GM12891 (cell line): ENCODE results near the gene DERL2.

ENCODE experiments used
- DNase-seq: peaks from one replicate; pipeline ENCODE4 v3.0.0; 2011; ENCODE audit warnings: low spot score; ENCODE audit not compliant: insufficient read length
- FAIRE-seq: peaks from 2 replicates; lab custom pipeline; 2011; peaks lifted over from hg19 to GRCh38; lab: Jason Lieb, UNC
- PAX5 ChIP-seq: IDR thresholded peaks from 2 replicates; pipeline ENCODE4 v1.6.1; 2011; ENCODE audit warnings: low read length, moderate library complexity, mild to moderate bottlenecking; ENCODE audit not compliant: insufficient read depth, severe bottlenecking
- POLR2A ChIP-seq: IDR thresholded peaks from 2 replicates; pipeline ENCODE4 v1.6.1; 2011; ENCODE audit warnings: low read depth, low read length, control low read depth
- POLR2AphosphoS5 ChIP-seq: IDR thresholded peaks from 2 replicates; pipeline ENCODE4 v1.6.1; 2011; ENCODE audit warnings: low read depth, low read length, control low read depth
- POU2F2 ChIP-seq: IDR thresholded peaks from 2 replicates; pipeline ENCODE4 v1.6.1; 2011; ENCODE audit warnings: low read depth, mild to moderate bottlenecking, control low read depth, low read length, moderate library complexity
- SPI1 ChIP-seq: IDR thresholded peaks from 2 replicates; pipeline ENCODE4 v1.6.1; 2011; ENCODE audit warnings: low read depth, low read length, control low read depth
- TAF1 ChIP-seq: IDR thresholded peaks from 2 replicates; pipeline ENCODE4 v1.6.1; 2011; ENCODE audit warnings: low read depth, low read length, control low read depth

Gene DERL2

DNA sequence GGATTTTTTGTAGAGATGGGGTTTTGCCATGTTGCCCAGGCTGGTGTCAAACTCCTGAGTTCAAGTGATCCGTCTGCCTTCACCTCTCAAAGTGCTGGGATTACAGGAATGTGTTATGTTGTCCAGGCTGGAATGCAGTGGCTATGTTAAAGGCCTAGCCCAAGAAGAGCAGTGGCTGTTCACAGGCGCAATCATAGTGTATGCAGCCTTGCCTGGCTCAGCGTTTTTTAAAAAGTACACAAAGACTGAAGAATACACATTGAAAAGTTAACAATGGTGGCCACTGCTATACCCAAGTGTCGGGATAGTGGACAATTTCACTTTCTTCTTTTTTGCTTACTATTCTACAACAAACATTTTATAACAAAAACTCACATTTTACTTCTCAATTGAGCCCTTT is 7.0 kb downstream of the DERL2 start:
- DNase-seq (no peak), FAIRE-seq (no peak)
- TF ChIP-seq POLR2AphosphoS5 (no peak), TAF1 (no peak), POLR2A (no peak), POU2F2 (no peak), SPI1 (no peak)

DNA sequence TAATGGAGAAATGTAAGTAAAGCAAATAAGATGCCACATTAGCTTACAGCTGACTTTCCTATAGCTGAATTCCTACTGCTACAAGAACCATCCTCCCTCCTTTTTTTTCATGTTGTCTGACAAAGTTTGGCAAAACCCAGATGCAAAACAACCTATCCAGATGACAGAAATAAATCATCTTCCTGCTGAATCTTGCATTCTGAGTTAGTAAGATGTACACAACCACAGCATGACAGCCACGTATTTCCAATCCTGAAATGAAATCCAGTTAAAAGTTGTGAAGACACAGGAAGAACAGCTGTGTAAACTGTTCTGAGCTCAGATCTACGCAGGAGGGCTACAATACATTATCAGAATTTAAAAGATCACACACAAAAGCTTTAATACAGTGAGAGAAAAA is 12.1 kb downstream of the DERL2 start:
- DNase-seq: no peak
- no peak for FAIRE-seq
- TF ChIP-seq PAX5: no peak
- TF ChIP-seq TAF1: no peak
- no peak for TF ChIP-seq POU2F2
- no peak for TF ChIP-seq POLR2AphosphoS5
- no peak for TF ChIP-seq POLR2A
- TF ChIP-seq SPI1: no peak

DNA sequence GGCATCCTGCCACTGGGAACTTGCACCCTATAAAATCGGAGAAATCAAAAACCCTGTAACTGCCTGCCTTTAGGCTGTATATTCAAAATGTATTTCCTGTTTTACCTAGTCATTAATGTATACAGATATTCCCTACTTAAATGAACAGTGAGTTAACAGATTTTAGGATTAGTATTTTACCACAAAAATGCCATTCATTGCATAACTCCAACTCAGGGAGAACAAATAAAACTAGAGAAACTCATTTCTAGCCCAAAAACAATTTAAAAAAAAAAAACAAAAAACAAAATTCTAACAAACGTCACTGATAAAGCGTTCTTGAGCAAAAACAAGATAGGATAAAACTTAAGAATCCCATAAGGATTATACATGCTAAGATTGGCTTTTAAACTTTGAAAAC is 13.5 kb downstream of the DERL2 start:
- FAIRE-seq (no peak), DNase-seq (no peak)

DNA sequence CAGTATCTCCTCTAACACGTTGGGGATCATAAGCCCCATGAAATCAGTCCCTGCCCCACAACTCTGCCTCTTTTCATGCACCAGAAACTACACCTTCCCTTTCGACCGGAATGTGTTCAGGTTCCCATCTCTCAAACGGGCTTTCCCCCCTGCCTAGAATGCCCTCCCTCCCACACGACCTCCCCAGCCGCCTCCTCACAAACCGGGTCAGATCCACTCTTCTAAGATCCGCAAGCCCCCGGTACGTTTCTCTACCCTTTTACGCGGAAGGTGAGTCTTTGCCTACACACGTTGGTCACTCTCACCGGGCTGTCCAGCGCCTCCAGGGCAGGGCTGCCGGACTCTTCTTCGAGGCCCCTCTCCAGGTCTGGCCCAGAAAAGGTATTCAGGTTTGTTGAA is 17.9 kb downstream of the DERL2 start:
- DNase-seq (no peak), FAIRE-seq (no peak)
- TF ChIP-seq SPI1 (no peak), POLR2A (no peak), POU2F2 (no peak), TAF1 (no peak), PAX5 (no peak), POLR2AphosphoS5 (no peak)

More for the DNA sequence above, 13.5 kb downstream of the DERL2 start:
- TF ChIP-seq TAF1 (no peak), PAX5 (no peak), POLR2AphosphoS5 (no peak), POU2F2 (no peak), POLR2A (no peak), SPI1 (no peak)

DNA sequence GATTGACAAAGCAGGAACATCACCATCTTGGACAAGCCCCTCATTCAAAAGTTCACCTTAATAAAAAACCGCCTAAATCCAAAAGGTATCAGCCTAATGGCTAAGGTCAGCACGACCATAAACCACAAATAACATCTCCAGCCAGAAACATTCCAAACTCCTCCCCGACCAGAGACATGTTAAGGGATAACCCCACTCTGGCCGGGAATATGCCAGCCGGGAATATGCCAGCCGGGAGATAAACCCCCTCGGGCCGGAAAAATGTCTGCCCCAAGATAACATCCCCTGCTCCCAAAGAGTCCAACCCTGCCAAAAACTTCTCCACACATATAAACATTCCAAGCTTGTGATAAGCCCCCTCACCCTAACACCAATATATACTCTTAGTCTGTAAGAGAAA is 18.6 kb downstream of the DERL2 start:
- DNase-seq (no peak), FAIRE-seq (no peak)
- no peak for TF ChIP-seq POU2F2
- no peak for TF ChIP-seq POLR2A
- no peak for TF ChIP-seq TAF1
- no peak for TF ChIP-seq POLR2AphosphoS5
- no peak for TF ChIP-seq PAX5
- TF ChIP-seq SPI1: no peak

DNA sequence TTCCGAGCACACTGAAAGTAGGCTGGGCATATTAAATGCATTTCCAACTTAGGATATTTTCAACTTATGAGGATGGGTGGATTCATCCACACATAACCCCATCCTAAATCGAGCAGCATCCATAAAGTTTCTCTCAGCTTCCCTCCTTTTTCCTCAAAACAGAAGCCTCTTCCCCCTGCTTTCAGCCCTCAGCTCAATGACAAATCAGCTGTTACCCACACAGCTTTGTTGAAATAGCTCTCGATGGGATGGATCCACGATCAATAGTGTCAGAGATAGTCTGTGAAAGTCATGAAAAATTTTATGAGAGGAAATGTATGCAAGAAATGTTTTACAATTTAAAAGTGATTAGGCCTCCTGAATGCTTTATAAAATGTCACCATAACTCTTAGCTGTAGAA is 19.7 kb downstream of the DERL2 start:
- no peak for DNase-seq
- FAIRE-seq: no peak
- TF ChIP-seq POLR2A (no peak), PAX5 (no peak), POLR2AphosphoS5 (no peak), TAF1 (no peak), POU2F2 (no peak), SPI1 (no peak)

DNA sequence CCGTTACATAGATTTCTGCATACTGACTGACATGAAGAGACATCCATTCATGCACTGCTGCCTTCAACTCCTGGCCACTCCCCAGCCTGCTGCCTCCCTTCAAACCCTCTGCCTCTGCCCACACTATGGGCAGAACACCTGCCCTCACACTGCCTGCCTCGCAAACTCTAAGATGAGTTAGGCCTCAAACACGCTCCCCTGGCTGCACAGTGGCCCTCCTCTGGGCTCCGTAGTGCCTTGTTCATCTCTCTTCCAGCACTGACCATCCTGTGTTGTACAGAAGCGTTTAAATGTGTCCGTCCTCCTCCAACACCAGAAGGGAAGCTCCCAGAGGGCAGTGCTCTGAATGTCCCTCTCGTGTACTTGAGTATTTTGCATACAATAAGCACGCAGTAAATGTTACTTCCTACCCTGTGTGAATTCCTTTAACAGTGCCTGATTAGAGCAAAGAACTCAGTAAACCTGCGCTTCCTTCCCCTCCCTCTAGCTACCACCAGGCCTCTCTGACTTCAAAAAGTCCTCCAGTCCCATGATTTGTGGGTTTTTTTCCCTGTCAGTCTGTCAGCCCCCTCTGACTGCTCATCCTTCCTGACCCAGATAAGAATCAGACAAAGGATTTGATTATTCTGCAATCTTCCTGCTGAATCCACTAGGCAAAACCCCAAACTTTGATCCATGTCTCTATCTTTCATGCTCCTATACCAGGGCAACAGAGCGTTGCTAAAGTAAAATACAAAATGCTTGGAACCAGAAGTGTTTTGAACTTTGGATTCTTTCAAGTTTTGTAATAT is 21.1 kb downstream of the DERL2 start:
- no peak for DNase-seq
- TF ChIP-seq TAF1: no peak
- no peak for TF ChIP-seq POU2F2
- no peak for TF ChIP-seq POLR2A
- no peak for TF ChIP-seq PAX5
- no peak for TF ChIP-seq SPI1
- TF ChIP-seq POLR2AphosphoS5: no peak
- no peak for FAIRE-seq

DNA sequence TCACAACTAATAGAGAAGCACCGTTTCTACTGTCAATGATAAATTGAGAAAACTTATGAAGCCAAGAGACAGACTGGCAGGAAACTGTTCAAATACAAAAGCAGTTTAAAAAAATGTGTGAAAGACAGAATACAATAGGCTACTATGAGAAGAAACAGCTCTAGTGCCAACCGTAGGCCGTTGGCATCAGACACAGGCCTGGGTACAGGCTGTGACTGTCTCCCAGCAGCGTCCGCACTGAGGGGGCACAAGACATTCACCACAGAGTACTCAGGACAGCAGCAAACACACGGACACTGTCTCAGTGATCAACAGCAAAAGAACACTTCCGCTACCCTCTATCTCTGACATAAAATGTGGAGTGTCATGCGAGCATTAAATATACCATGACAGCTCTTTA is 39.2 kb downstream of the DERL2 start:
- TF ChIP-seq SPI1 (no peak), POU2F2 (no peak), POLR2A (no peak), PAX5 (no peak), POLR2AphosphoS5 (no peak), TAF1 (no peak)
- FAIRE-seq (no peak), DNase-seq (no peak)

DNA sequence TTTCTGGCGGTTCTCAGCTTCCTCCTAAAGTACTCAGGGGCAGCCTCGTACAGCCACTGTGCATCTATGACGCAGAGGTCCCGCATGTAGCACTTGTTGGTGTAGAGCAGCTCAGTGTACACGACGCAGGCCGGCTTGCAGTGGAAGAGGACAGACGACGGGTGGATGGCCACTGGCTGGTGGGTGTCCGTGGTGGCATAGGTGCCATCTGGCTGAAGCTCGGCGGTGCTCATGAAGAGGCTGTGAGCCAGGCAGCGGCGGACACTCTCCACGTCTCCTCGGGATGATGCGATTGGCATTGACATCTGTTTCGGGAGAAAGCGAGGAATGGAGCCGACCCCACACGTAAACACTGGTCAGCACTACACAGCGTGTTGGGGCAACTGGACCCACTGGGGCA is 41.8 kb downstream of the DERL2 start:
- no peak for TF ChIP-seq POLR2AphosphoS5
- DNase-seq (no peak), FAIRE-seq (no peak)

DNA sequence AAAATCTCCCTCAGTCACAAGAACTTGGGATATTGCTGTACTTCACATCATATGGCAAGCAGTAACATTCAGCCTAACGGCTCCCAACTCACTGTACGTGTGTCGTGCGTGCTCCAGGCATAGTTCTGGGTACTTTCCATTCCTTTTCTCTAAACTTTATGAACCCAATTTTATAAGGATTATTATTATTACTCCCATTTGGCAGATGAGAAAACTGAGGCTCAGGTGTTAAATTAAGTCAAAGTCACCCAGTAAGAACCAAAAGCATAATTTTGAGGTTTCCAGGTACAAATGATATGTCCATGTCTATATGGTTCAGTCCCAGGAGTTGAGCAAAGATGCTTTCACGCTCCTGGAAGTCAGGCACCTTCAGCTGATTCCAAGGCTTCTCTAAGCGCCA is 42.2 kb downstream of the DERL2 start:
- FAIRE-seq (no peak), DNase-seq (no peak)
- no peak for TF ChIP-seq POLR2AphosphoS5
- TF ChIP-seq TAF1: no peak
- no peak for TF ChIP-seq POLR2A
- TF ChIP-seq POU2F2: no peak
- TF ChIP-seq SPI1: no peak
- TF ChIP-seq PAX5: no peak
